ENCODE data around the gene DCAF7.

Gene DCAF7

DNA sequence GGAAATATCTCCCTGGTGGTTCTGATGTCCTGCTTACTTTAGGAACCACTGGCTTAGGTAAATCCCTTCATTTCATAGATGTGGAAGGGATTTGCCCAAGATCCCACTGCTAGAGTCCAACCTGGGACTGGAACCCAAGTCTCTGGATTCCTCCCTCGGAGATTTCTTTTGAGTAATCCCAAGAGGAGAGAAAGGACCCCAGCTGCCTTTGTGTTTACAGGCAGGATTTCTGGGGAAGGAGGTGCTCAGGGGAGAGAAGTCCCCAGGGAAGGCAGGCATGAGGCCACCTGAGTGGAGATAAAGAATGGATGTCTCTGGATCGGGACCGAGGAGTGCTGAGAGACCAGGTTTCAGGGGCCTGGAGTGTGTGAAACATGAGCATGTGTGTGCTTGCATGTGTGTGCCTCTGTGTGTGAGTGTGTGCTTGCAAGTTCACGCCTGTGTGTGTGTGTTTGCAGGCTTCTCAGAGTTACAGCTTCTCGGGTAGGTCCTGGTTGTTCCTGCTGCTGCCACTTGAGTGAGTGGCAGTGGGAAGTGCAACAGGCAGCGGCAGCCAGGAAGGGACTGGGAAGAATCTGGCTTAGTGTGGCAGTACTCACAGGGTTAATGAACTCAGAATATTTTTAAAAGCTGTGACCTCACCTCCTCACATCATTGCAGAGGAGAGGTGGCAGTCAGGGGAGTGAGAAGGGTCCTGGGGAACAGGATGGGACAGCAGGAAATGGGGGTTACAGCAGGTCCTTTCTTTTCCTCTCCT is 24.9 kb upstream of the DCAF7 start:
- peak; percentile 80 for DNase-seq

DNA sequence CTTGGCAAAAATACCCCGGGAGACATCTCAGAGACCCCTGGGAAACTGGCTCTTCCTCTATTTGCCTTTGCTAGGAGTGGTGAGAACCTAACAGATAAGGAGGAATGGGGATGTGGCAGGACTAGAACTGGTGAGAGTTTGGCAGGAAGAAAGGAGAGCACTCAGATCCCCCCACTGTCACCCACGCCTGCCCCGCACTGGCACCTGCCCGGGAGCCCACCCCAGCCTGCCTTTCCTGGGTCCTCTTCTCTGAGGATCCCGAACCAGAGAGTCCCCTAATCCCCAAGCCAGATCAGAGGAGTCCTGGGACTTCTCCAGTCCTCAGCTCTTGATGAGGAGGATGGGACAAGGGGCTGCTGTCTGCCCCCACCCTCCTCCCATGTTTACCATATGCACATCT is 23.4 kb upstream of the DCAF7 start:
- DNase-seq, result no peak

DNA sequence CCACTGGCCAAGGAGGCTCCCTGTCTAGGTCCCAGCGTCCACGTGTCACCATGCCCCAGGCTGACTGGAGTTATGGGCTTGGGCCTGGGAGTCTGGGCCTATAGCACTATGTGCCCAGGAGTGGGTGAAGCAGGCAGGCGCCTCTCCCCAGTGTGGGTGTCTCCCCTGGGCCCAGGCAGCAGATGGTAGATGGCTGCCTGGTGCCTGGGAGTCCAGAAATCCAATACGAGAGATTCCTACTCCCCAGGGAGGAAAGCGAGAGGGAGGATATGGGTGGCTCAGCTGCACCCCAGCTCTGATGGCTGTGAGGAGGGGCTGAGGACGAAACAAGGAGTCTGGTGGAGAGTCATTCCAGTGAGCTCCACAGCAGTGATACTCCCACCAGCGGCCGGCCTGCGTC is 22.1 kb upstream of the DCAF7 start:
- DNase-seq, result peak; percentile 94

GRCh38 chr17:63529711-63530556 is 20.3 kb upstream of the DCAF7 start:
- no peak for DNase-seq

GRCh38 chr17:63530557-63531021 is 19.7 kb upstream of the DCAF7 start:
- DNase-seq, result no peak

- DNase-seq, result no peak
Observed at GRCh38 chr17:63531022-63531965, 19.0 kb upstream of the DCAF7 start.

DNA sequence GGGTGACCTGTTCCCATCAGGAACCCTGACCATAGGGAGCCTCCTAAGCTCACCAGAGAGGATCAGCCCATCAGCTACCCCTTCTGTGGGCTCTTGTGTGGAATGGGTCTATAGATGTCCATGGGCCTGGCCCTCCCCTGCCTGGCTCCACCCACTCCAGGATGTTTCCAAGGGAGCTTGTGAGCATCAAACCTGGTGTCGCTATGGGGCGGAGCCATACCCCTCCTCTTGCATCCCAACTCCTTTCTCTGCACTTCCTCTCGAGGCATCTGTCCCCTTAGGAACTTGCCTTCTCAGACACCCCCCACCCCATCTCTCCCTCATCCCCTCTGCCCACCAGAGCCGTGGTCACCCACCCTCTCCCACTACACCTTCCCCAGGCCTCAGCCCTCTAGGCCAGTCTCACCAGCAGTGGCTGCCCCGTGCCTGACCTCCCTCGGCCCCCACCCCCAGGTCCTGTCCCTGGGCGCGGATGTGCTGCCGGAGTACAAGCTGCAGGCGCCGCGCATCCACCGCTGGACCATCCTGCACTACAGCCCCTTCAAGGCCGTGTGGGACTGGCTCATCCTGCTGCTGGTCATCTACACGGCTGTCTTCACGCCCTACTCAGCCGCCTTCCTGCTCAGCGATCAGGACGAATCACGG is 16.7 kb upstream of the DCAF7 start:
- DNase-seq, result no peak

DNA sequence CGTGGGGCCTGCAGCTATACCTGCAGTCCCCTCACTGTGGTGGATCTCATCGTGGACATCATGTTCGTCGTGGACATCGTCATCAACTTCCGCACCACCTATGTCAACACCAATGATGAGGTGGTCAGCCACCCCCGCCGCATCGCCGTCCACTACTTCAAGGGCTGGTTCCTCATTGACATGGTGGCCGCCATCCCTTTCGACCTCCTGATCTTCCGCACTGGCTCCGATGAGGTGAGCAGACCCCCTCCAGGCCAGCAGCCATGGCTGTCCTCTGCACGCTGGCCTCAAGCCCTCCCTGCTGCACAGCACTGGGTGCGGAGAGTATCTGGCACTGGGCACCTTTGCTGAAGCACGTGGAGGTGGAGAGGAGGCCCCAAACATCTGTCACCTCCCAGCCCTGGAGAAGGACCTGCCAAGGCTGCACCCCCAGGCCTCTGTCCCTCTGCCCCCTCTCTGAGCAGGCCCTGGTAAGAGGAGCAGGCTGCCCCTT is 16.2 kb upstream of the DCAF7 start:
- no peak for DNase-seq

DNA sequence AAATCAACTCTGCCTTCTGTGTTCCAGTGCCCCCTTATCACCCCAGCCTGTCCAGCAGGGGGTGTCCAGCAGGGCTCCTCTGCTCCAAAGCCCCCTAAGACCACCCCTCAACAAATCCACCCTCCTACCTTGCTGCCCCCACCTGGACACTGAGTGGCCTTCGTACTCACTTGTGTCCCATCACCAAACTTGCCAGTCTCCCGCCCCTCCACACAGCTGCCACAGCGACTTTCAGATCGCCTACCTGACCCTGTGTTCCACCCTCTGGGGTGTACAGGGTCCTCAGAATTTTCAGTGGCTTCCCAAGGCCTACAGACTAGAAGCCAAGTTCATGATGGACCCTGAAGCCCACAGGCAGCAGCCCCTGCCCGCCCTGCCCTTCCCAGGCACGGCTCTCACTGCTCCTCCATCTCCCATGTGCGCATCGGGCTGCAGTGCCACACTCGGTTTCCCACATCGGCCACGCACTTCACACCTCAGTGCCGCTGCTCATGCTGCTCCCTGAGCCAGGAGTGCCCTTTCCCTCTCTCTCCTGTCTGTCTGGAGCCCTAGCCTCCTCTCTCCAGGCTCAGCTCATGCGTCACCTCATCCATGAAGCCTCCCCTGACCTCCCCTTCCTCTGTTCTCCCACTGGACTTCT is 15.3 kb upstream of the DCAF7 start:
- no peak for DNase-seq

DNA sequence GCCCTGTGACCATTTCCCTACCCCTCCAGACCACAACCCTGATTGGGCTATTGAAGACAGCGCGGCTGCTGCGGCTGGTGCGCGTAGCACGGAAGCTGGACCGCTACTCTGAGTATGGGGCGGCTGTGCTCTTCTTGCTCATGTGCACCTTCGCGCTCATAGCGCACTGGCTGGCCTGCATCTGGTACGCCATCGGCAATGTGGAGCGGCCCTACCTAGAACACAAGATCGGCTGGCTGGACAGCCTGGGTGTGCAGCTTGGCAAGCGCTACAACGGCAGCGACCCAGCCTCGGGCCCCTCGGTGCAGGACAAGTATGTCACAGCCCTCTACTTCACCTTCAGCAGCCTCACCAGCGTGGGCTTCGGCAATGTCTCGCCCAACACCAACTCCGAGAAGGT is 14.6 kb upstream of the DCAF7 start:
- DNase-seq, result no peak

DNA sequence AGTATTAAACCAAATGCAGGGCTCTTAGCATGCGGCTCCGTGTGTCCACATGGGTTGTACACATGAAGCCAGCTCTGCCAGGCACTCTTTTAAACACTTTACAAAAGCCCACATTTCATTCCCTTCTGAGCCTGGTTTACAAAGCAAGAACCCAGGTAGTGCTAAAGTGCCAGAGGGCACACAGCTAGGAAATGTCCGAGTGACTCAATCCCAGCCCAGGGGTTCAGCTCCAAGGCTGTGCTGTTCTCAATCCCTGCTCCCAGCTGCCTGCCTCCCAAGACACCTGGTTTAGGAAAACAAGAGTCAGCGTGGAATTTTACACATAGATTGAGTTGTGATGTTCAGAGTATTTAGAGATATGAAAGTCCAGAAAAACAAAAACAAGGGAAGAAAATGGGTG is 13.3 kb upstream of the DCAF7 start:
- DNase-seq, result no peak

GRCh38 chr17:63537991-63538692 is 12.1 kb upstream of the DCAF7 start:
- no peak for DNase-seq

DNA sequence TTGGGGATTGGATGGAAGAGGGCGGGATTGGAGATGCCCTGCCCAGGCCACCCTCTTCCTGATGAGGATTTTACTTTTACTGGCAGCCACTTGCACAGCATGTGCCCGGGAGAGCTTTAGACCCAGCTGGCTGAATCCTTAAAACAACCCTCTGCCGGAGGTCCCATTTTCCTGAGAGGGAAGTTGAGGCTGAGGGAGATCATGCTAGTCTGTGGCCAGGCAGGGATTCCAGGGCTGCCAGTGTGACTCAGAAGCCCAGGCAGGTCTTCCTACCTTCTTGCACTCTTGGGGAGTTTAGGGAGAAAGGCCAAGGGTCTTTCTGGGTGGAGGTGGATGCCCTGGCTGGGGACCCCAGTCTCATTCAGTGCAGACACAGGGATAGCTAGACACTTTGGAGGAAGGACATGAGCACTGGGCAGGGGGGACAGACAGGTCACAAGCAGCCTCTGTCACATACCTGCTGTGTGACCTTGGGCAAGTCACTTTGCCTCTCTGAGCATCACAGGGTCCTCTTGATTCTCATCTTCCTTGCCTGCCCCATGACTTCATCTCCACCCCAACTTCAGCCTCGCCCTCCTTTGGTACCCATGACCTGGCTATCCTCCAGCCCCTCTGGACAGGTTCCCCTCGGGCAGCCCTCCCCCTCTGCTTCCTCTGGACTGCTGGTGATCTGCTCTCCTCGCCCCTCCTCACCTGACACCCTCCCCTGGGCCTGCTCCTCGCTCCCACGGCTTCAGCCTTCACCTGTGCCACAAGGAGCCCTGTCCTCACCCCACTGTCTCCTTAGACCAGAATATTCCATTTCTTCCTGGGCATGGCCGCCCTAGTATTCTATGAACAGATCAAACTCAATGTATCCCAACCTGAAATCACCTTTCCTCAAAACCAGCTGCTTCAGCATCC is 11.3 kb upstream of the DCAF7 start:
- DNase-seq, result no peak

GRCh38 chr17:63540590-63540989 is 9.7 kb upstream of the DCAF7 start:
- DNase-seq, result no peak

DNA sequence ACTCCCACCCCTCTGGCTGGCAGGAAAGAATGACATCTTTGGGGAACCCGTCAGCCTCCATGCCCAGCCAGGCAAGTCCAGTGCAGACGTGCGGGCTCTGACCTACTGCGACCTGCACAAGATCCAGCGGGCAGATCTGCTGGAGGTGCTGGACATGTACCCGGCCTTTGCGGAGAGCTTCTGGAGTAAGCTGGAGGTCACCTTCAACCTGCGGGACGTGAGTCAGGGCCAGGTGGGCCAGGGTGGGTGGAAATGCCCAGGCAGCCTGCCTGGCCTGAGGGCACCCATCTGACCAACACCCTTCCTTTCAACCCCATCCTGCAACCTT is 8.1 kb upstream of the DCAF7 start:
- DNase-seq, result no peak

DNA sequence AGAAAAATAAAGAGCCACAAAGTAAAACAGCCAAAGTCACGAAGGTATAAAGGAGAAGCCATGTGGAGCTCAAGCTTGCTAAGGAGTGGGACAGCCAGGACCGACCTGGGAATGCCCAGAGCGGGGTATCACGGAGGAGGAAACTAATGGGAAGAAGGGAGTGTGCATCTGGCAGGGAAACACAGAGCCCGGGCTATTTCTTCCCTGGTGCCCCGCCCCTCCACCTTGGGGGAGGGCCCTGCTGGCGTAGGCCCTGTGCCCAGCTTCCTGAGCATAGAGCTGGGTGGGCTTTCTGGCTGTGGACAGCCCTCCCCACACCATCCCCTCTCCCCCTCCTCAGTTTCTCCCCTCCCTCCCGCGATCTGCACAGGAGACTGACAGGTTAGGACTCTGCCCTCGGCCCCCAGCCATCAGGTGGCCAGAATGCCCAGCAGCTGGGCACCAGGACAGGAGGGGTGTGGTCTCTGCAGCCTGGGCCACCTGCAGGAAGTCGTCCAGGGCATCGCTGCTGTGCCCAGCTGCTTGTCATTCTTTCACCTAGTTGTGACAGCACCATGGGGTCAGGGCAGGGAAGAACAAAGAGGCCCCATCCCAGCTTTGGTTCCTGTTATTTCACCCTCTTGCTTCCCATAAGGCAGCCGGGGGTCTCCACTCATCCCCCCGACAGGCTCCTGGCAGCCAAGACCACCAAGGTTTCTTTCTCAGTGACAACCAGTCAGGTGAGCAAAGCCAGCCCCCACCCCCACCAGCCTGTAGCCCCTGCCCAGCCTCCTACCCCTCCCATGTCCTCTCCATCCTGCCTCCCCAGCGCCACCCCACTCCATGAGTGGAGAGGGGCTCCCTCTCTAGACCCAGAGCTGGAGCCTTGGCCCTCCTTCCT is 7.1 kb upstream of the DCAF7 start:
- DNase-seq, result no peak

- DNase-seq, result no peak
Observed at GRCh38 chr17:63543822-63544420, 6.4 kb upstream of the DCAF7 start.

- no peak for DNase-seq
Observed at GRCh38 chr17:63544467-63545301, 5.6 kb upstream of the DCAF7 start.
